ENCODE data around the gene CACNA1C.

CACNA1C gene

DNA sequence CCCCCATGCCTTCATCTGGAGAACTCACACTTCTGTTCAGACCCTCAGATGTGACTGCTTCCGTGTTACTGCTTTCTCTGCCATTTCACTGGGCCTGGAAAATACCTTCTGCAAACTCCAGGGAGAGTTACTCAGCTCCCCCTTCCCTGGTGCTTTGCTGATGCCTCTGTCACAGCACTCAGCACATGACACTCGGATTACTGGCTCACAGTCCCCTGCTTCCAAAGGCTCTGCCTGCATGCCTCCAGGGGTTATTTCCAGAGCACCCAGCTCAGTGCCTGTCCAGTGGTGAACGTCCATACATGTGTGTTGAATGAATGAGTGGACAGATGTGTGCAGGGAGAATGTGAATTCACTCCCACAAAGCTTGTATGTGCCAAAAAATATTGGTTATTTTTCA is 504.8 kb downstream of the CACNA1C start:
- no peak for DNase-seq (ENCODE audit: low read depth)
- H3K4me3 ChIP-seq (ENCODE audit: low read depth, low read length), result no peak overlapping the region
- TF ChIP-seq, protein P1, sequence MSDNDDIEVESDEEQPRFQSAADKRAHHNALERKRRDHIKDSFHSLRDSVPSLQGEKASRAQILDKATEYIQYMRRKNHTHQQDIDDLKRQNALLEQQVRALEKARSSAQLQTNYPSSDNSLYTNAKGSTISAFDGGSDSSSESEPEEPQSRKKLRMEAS (IDR thresholded peaks at IDR 0.05; ENCODE audit: low read depth, low read length), result no peak
- no peak for TF ChIP-seq MYC (IDR thresholded peaks at IDR 0.05; ENCODE audit: low read depth, low read length)
- TF ChIP-seq CTCF (IDR thresholded peaks at IDR 0.05; ENCODE audit: low read depth, low read length), result no peak
- TF ChIP-seq POLR2A (IDR thresholded peaks at IDR 0.05; ENCODE audit: extremely low read depth, insufficient read length), result no peak

- H3K4me3 ChIP-seq (ENCODE audit: low read depth, low read length), result no peak overlapping the region
- no peak for DNase-seq (ENCODE audit: low read depth)
- TF ChIP-seq MYC (IDR thresholded peaks at IDR 0.05; ENCODE audit: low read depth, low read length) (no peak), POLR2A (IDR thresholded peaks at IDR 0.05; ENCODE audit: extremely low read depth, insufficient read length) (no peak), CTCF (IDR thresholded peaks at IDR 0.05; ENCODE audit: low read depth, low read length) (no peak)
- TF ChIP-seq, protein P1 (IDR thresholded peaks at IDR 0.05; ENCODE audit: low read depth, low read length), result no peak
Measured at GRCh38 chr12:2559931-2560330, 507.1 kb downstream of the CACNA1C start.

DNA sequence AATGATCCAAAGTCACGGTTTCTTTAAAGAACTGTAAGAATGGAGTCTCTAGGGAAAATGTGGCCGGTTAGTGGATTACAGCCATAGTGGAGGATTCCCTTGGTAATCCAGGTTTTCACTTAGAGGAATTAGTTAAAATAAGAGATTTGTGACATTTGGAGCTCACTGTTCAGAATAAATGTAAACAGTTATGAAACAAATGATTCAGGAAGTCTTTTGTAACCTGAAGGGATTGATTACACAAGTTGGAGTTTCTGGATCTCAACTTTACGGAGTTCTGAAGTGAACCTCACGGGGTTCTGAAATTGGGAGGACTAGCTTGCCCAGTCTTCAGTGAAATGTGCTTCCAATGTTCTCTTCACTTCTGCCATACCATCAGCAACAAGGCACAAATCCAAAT is 507.6 kb downstream of the CACNA1C start:
- H3K4me3 ChIP-seq (ENCODE audit: low read depth, low read length), result no peak overlapping the region
- TF ChIP-seq MYC (IDR thresholded peaks at IDR 0.05; ENCODE audit: low read depth, low read length) (no peak), POLR2A (IDR thresholded peaks at IDR 0.05; ENCODE audit: extremely low read depth, insufficient read length) (no peak), CTCF (IDR thresholded peaks at IDR 0.05; ENCODE audit: low read depth, low read length) (no peak)
- TF ChIP-seq, protein P1 (IDR thresholded peaks at IDR 0.05; ENCODE audit: low read depth, low read length), result no peak
- no peak for DNase-seq (ENCODE audit: low read depth)

DNA sequence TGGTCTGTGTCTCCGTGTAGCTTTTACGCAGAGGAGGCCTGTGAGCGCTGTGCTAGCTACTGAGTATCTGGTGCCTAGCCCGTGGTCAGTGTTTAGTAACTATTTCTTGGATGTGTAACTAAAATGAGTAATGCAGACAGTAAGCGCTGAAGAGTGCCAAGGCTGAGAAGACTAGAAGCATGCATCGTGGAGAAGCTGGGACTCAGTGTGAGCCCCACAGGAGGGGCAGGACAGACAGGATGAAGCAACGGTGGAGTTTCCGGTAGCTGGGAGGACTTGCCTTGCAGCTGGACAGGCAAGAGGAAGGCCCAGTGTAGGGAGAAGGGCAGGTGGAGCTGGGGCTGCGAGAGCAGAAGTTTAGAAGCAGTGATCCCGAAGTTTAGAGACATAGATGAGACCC is 508.6 kb downstream of the CACNA1C start:
- H3K4me3 ChIP-seq (ENCODE audit: low read depth, low read length), result no peak overlapping the region
- peak; percentile 50 for DNase-seq (ENCODE audit: low read depth)
- peak; percentile 24; the same call in 1 of the 2 replicates for TF ChIP-seq MYC (IDR thresholded peaks at IDR 0.05; ENCODE audit: low read depth, low read length)
- TF ChIP-seq, protein P1 (IDR thresholded peaks at IDR 0.05; ENCODE audit: low read depth, low read length), result no peak

- no peak overlapping the region for H3K4me3 ChIP-seq (ENCODE audit: low read depth, low read length)
- DNase-seq (ENCODE audit: low read depth), result no peak
- no peak for TF ChIP-seq MYC (IDR thresholded peaks at IDR 0.05; ENCODE audit: low read depth, low read length)
- TF ChIP-seq, protein P1 (IDR thresholded peaks at IDR 0.05; ENCODE audit: low read depth, low read length), result no peak
- TF ChIP-seq POLR2A (IDR thresholded peaks at IDR 0.05; ENCODE audit: extremely low read depth, insufficient read length), result no peak
- TF ChIP-seq CTCF (IDR thresholded peaks at IDR 0.05; ENCODE audit: low read depth, low read length), result no peak
Measured at GRCh38 chr12:2562400-2562799, 509.6 kb downstream of the CACNA1C start.

GRCh38 chr12:2563709-2564108 is 510.9 kb downstream of the CACNA1C start:
- DNase-seq (ENCODE audit: low read depth), result no peak
- no peak for TF ChIP-seq MYC (IDR thresholded peaks at IDR 0.05; ENCODE audit: low read depth, low read length)
- TF ChIP-seq CTCF (IDR thresholded peaks at IDR 0.05; ENCODE audit: low read depth, low read length), result no peak
- TF ChIP-seq POLR2A (IDR thresholded peaks at IDR 0.05; ENCODE audit: extremely low read depth, insufficient read length), result no peak
- TF ChIP-seq, protein P1 (IDR thresholded peaks at IDR 0.05; ENCODE audit: low read depth, low read length), result no peak
- H3K4me3 ChIP-seq (ENCODE audit: low read depth, low read length), result no peak overlapping the region
